Measurements from ENCODE around the gene RDH11.

DNA sequence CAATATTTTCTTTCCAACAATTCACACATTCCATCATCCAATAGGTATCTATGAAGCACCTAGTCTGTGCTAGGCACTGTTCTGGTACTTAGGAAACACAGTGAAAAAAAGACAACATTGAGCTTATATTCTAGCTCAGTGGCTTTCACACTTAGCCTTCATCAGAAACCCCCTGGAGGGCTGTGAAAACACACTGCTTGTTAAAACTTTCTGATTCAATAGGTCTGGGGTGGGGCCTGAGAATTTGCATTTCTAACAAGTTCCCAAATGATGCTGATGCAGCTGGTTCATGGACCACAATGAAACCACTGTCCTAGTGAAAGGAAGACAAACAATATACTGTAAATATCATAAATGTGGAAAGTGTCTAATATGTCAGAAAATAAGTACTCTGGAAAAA, 27.0 kb downstream of the RDH11 start:
- TF ChIP-seq, protein P1, sequence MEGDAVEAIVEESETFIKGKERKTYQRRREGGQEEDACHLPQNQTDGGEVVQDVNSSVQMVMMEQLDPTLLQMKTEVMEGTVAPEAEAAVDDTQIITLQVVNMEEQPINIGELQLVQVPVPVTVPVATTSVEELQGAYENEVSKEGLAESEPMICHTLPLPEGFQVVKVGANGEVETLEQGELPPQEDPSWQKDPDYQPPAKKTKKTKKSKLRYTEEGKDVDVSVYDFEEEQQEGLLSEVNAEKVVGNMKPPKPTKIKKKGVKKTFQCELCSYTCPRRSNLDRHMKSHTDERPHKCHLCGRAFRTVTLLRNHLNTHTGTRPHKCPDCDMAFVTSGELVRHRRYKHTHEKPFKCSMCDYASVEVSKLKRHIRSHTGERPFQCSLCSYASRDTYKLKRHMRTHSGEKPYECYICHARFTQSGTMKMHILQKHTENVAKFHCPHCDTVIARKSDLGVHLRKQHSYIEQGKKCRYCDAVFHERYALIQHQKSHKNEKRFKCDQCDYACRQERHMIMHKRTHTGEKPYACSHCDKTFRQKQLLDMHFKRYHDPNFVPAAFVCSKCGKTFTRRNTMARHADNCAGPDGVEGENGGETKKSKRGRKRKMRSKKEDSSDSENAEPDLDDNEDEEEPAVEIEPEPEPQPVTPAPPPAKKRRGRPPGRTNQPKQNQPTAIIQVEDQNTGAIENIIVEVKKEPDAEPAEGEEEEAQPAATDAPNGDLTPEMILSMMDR (IDR thresholded peaks at IDR 0.05; ENCODE audit: insufficient read depth, low read length), result no peak
- no peak for TF ChIP-seq POLR2AphosphoS5 (IDR thresholded peaks at IDR 0.05; ENCODE audit: low read depth)
- TF ChIP-seq, protein P2, sequence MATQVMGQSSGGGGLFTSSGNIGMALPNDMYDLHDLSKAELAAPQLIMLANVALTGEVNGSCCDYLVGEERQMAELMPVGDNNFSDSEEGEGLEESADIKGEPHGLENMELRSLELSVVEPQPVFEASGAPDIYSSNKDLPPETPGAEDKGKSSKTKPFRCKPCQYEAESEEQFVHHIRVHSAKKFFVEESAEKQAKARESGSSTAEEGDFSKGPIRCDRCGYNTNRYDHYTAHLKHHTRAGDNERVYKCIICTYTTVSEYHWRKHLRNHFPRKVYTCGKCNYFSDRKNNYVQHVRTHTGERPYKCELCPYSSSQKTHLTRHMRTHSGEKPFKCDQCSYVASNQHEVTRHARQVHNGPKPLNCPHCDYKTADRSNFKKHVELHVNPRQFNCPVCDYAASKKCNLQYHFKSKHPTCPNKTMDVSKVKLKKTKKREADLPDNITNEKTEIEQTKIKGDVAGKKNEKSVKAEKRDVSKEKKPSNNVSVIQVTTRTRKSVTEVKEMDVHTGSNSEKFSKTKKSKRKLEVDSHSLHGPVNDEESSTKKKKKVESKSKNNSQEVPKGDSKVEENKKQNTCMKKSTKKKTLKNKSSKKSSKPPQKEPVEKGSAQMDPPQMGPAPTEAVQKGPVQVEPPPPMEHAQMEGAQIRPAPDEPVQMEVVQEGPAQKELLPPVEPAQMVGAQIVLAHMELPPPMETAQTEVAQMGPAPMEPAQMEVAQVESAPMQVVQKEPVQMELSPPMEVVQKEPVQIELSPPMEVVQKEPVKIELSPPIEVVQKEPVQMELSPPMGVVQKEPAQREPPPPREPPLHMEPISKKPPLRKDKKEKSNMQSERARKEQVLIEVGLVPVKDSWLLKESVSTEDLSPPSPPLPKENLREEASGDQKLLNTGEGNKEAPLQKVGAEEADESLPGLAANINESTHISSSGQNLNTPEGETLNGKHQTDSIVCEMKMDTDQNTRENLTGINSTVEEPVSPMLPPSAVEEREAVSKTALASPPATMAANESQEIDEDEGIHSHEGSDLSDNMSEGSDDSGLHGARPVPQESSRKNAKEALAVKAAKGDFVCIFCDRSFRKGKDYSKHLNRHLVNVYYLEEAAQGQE (IDR thresholded peaks at IDR 0.05; ENCODE audit: insufficient replicate concordance, low read depth), result no peak
- no peak for TF ChIP-seq SPI1 (IDR thresholded peaks at IDR 0.05; ENCODE audit: borderline replicate concordance, low read depth)
- no peak for TF ChIP-seq GABPA (IDR thresholded peaks at IDR 0.05; ENCODE audit: low read depth)
